Transverse colon (tissue), 4 donors: ENCODE data around the gene AASDH.

Experiments
- CTCF ChIP-seq, 5 experiments: fragments of 200-600 bp in 3 of 5; fragments of 450-650 bp in 2 of 5; sonication (generic) in 3 of 5; IDR thresholded peaks; 1 replicate in 2 of 5; 2 replicates in 3 of 5; pipeline ENCODE4 v1.5.1; 2016 to 2017; ENCODE audit warnings: antibody characterized with exemption in 5 of 5, inconsistent platforms in 3 of 5, mild to moderate bottlenecking in 2 of 5, moderate library complexity in 1 of 5
- POLR2A ChIP-seq: fragments of 450-650 bp; IDR thresholded peaks from one replicate; pipeline ENCODE4 v1.6.1; 2016; ENCODE audit warnings: antibody characterized with exemption, mild to moderate bottlenecking, moderate library complexity
- POLR2AphosphoS5 ChIP-seq, 3 donors: sonication (generic); formaldehyde crosslinking; IDR thresholded peaks; one replicate each; pipeline ENCODE4 v1.6.1; 2016; ENCODE audit warnings: antibody characterized with exemption in 3 of 3

DNA sequence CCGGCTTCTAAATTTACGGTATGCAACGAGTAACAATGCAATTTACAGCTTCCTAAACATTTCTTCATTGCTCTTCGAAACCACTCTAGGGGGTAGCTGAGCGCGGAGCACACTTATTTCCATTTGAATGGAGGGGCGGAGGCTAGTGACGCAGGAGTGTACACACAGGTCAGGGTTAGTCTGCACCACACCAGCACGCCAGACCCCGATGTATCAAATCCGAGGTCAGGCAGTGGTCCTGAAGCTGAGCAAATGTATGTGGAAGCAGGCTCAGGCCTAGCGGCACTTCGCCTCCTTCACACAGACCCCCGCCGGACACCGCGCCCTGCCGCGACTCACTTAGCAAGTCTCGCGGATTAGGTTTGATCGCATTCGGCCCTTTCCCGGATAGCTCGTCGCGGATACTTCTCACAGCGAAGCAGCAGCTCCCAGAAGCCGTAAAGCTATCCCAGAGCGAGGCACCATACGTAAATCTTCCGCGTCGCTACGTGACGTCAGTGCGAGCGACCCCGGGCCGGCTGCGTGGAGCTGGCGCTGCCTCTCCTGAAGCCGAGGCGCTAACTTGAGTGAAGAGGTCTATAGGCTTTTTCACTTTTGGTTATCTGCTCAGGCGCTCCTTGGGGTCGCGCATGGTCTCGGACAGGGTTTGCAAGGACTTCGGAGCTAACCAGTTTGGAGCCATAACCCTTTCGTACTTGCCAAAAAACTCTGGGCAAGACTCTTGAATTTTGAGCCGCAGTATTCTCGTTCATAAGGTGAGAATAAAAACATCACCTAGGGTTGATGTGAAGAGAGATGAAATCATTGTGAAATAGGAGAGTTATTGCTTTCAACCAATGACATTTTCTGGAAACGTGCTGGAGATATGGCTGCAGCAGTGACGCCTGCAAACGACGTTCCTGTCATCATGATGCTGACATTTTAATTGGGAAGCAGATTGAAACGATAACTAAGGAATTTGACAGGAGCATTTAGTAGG is at the start of gene AASDH:
- TF ChIP-seq CTCF (IDR thresholded peaks at IDR 0.05) (peak in 1 of 5 experiments; percentile 17), POLR2A (peak; percentile 86), POLR2AphosphoS5 (IDR thresholded peaks at IDR 0.05) (peak; percentile 77 to 94 (median 91))
